GM18907 (cell line): ENCODE measurements around the gene STX16.
"Not testable (repeated sequence)": the region's sequence is repeated elsewhere in the genome, so short reads cannot be mapped to it uniquely, and the experiment has no call there.

Experiments
- ATAC-seq: cut with Tn5 transposase; IDR thresholded peaks from one replicate; pipeline ENCODE4 v1.9.1; 2021; ENCODE audit warnings: mild to moderate bottlenecking, moderate library complexity; ENCODE audit not compliant: unreplicated experiment

Gene STX16

GRCh38 chr20:58636396-58636982 lies 14.6 kb upstream of the STX16 start:
- no peak for ATAC-seq

- ATAC-seq = no peak
Observed at GRCh38 chr20:58636983-58637421, 14.1 kb upstream of the STX16 start.

GRCh38 chr20:58637466-58638213 lies 13.4 kb upstream of the STX16 start:
- ATAC-seq = no peak

GRCh38 chr20:58638467-58639181 lies 12.5 kb upstream of the STX16 start:
- no peak for ATAC-seq

GRCh38 chr20:58639182-58640146 lies 11.6 kb upstream of the STX16 start:
- no peak for ATAC-seq

GRCh38 chr20:58640446-58640845 lies 10.6 kb upstream of the STX16 start:
- ATAC-seq = no peak

GRCh38 chr20:58642441-58642840 lies 8.6 kb upstream of the STX16 start:
- ATAC-seq = no peak

- ATAC-seq = not testable (repeated sequence)
Observed at GRCh38 chr20:58642896-58643295, 8.2 kb upstream of the STX16 start.

- ATAC-seq = no peak
Observed at GRCh38 chr20:58645412-58645968, 5.6 kb upstream of the STX16 start.

GRCh38 chr20:58646257-58646656 lies 4.8 kb upstream of the STX16 start:
- ATAC-seq = no peak

GRCh38 chr20:58646703-58647102 lies 4.4 kb upstream of the STX16 start:
- no peak for ATAC-seq

GRCh38 chr20:58647162-58647795 lies 3.8 kb upstream of the STX16 start:
- no peak for ATAC-seq

GRCh38 chr20:58647796-58648501 lies 3.1 kb upstream of the STX16 start:
- no peak for ATAC-seq

- not testable (repeated sequence) for ATAC-seq
Observed at GRCh38 chr20:58648502-58648825, 2.6 kb upstream of the STX16 start.

GRCh38 chr20:58649288-58650180 lies 1.5 kb upstream of the STX16 start:
- no peak for ATAC-seq

- peak; percentile 1 for ATAC-seq
Observed at GRCh38 chr20:58650181-58650775, 805 bp upstream of the STX16 start.

- no peak for ATAC-seq
Observed at GRCh38 chr20:58651559-58651945, 469 bp downstream of the STX16 start.

GRCh38 chr20:58651946-58652605 lies 993 bp downstream of the STX16 start:
- ATAC-seq = peak; percentile 56
